IPS-15b (cell line): ENCODE data around the gene TRAPPC1.

Experiments used
- H3K27me3 ChIP-seq: one replicate; pipeline ENCODE4 v1.6.1; 2013; ENCODE audit warnings: low read length; ENCODE audit not compliant: control insufficient read depth, insufficient read depth
- H3K36me3 ChIP-seq: one replicate; pipeline ENCODE4 v1.6.1; 2013; ENCODE audit warnings: low read length; ENCODE audit not compliant: control insufficient read depth, insufficient read depth
- H3K4me1 ChIP-seq: one replicate; pipeline ENCODE4 v1.6.1; 2013; ENCODE audit warnings: mild to moderate bottlenecking, low read length; ENCODE audit not compliant: control insufficient read depth, insufficient read depth
- H3K4me3 ChIP-seq: one replicate; pipeline ENCODE4 v1.5.1; 2013; ENCODE audit warnings: low read depth, low read length
- H3K9ac ChIP-seq: one replicate; pipeline ENCODE4 v1.6.1; 2013; ENCODE audit warnings: low read depth, mild to moderate bottlenecking, low read length
- H3K9me3 ChIP-seq: one replicate; pipeline ENCODE4 v1.6.1; 2013; ENCODE audit warnings: mild to moderate bottlenecking, low read length; ENCODE audit not compliant: control insufficient read depth, insufficient read depth

The TRAPPC1 gene

GRCh38 chr17:7932949-7933348, 1.2 kb upstream of the TRAPPC1 start:
- Histone ChIP-seq H3K36me3 (peaks cover 4% of the 10 kb centered on the region), H3K27me3 (peaks cover 31% of the 10 kb centered on the region), H3K9ac (peak overlapping the region; percentile 65), H3K4me3 (peak overlapping the region; percentile 99), H3K9me3 (no peaks in the 10 kb centered on the region), H3K4me1 (peaks cover 2% of the 10 kb centered on the region)

- H3K27me3 ChIP-seq = peaks cover 36% of the 10 kb centered on the region
- H3K9ac ChIP-seq = peak overlapping the region; percentile 65
- peak overlapping the region; percentile 99 for H3K4me3 ChIP-seq
- peaks cover 4% of the 10 kb centered on the region for H3K36me3 ChIP-seq
- H3K9me3 ChIP-seq = no peaks in the 10 kb centered on the region
- peaks cover 2% of the 10 kb centered on the region for H3K4me1 ChIP-seq
Observed at GRCh38 chr17:7932483-7932891, 741 bp upstream of the TRAPPC1 start.

- Histone ChIP-seq H3K9me3 (no peaks in the 10 kb centered on the region), H3K36me3 (peaks cover 3% of the 10 kb centered on the region), H3K4me1 (peaks cover 2% of the 10 kb centered on the region), H3K27me3 (peaks cover 50% of the 10 kb centered on the region), H3K4me3 (peak overlapping the region; percentile 99), H3K9ac (peak overlapping the region; percentile 24)
Observed at GRCh38 chr17:7930841-7931631, 710 bp downstream of the TRAPPC1 start.

GRCh38 chr17:7929158-7930023, 2.4 kb downstream of the TRAPPC1 start, which contains the start of gene KCNAB3:
TSS of gene KCNAB3 (minus strand) at chr17:7929856. CDS start at chr17:7929435, 421 bp downstream.
- peaks cover 65% of the 10 kb centered on the region for H3K27me3 ChIP-seq
- H3K4me3 ChIP-seq = peak within 1 kb of the TSS; percentile 62
- no peaks in the 10 kb centered on the region for H3K36me3 ChIP-seq
- no peaks in the 10 kb centered on the region for H3K9me3 ChIP-seq
- peaks cover 2% of the 10 kb centered on the region for H3K4me1 ChIP-seq
- H3K9ac ChIP-seq = no peak within 1 kb of the TSS

GRCh38 chr17:7927596-7927995, 4.2 kb downstream of the TRAPPC1 start:
- no peak overlapping the region for H3K9ac ChIP-seq
- H3K4me3 ChIP-seq = no peak overlapping the region
- H3K27me3 ChIP-seq = peaks cover 73% of the 10 kb centered on the region
- H3K4me1 ChIP-seq = peaks cover 2% of the 10 kb centered on the region
- H3K36me3 ChIP-seq = no peaks in the 10 kb centered on the region
- no peaks in the 10 kb centered on the region for H3K9me3 ChIP-seq

DNA sequence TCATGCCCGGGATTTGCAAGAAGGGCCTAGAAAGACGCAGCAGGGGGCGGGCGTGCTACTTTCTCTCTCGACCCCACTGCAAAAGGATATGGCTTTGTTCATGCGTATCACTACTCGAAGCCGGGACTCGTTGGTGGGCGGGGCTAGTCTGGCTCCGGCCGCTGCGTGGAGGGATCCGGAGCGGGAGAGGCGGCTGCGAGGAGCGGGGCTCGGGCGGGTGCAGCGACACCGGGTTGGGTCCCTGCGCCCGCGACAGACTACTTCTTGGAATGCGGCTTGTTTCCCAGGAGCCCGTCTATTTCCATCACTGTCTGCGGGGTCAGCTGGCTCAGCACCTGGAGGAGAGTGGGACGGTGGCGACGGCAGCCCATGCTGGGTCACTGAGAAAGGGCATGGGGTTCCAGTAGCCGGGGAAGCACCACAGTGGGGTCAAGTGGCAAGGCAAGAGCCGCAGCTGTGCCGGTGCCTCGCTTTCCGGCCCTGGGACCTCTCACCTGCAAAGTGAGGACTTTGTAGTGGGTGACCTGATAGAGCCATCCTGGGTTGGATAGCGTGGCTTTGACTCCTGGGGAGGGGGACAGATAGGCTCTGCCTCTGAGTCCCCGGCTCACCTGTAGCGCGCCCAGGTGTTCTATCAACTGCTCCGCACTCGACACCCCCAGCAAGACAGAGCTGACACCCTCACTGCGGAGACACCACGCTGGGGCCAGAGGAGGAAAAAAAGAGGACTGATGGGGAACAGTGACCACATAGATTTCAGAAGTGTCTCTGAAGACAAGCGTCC, 8.7 kb downstream of the TRAPPC1 start:
- H3K36me3 ChIP-seq = no peaks in the 10 kb centered on the region
- no peak overlapping the region for H3K9ac ChIP-seq
- peak overlapping the region; percentile 39 for H3K4me3 ChIP-seq
- no peaks in the 10 kb centered on the region for H3K9me3 ChIP-seq
- peaks cover 85% of the 10 kb centered on the region for H3K27me3 ChIP-seq
- H3K4me1 ChIP-seq = peaks cover 7% of the 10 kb centered on the region

GRCh38 chr17:7922269-7922844, 9.4 kb downstream of the TRAPPC1 start:
- no peak overlapping the region for H3K9ac ChIP-seq

DNA sequence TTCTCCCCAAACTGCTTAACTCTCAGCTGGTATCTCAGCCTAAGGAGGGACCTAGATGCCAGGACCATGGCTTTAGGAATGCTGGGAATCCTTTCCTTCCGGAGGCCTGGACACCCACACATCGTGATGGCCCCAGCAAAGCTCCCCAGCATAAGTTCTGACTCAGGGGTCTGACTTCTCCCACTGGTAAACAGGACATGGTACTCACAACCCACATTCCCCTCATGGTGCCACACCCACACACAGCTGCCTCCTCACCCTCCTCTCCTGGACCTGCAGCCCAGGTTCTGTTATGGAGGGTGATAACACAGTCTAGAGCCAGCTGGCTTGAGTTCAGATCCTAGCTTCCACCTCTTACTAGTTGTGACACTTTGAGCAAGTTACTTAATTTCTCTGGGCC, 14.9 kb downstream of the TRAPPC1 start:
- H3K9ac ChIP-seq = no peak overlapping the region
- no peaks in the 10 kb centered on the region for H3K9me3 ChIP-seq
- H3K36me3 ChIP-seq = no peaks in the 10 kb centered on the region
- peaks cover 48% of the 10 kb centered on the region for H3K27me3 ChIP-seq
- peak overlapping the region; percentile 49 for H3K4me3 ChIP-seq
- H3K4me1 ChIP-seq = no peaks in the 10 kb centered on the region

More at GRCh38 chr17:7922269-7922844, 9.4 kb downstream of the TRAPPC1 start:
- peak overlapping the region; percentile 39 for H3K4me3 ChIP-seq
- H3K36me3 ChIP-seq = no peaks in the 10 kb centered on the region
- peaks cover 7% of the 10 kb centered on the region for H3K4me1 ChIP-seq
- no peaks in the 10 kb centered on the region for H3K9me3 ChIP-seq
- peaks cover 78% of the 10 kb centered on the region for H3K27me3 ChIP-seq

DNA sequence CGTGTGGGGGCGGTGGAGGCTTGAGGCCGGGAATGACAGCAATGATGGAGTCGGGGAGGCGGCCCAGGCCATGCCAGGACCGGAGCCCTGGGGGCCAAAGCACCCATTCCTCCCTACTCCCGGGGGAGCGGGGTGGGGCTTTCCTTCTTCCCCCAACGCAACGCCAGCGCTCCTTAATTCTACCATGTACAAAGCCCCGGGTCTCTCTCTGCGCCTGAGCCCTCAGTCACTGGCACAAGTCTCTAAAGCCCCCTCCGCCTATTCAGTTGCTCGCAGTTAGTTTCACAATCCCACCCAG, 15.4 kb downstream of the TRAPPC1 start:
- Histone ChIP-seq H3K4me1 (no peaks in the 10 kb centered on the region), H3K4me3 (peak overlapping the region; percentile 49), H3K27me3 (peaks cover 44% of the 10 kb centered on the region), H3K36me3 (no peaks in the 10 kb centered on the region), H3K9me3 (no peaks in the 10 kb centered on the region), H3K9ac (no peak overlapping the region)

GRCh38 chr17:7915611-7916384, 15.9 kb downstream of the TRAPPC1 start, which contains the start of gene RNF227:
TSS of gene RNF227 (minus strand) at chr17:7916289. CDS start at chr17:7916195, 94 bp downstream.
- no peak within 1 kb of the TSS for H3K9ac ChIP-seq

More at GRCh38 chr17:7915611-7916384, 15.9 kb downstream of the TRAPPC1 start, which contains the start of gene RNF227:
- Histone ChIP-seq H3K4me3 (peak within 1 kb of the TSS; percentile 49), H3K9me3 (no peaks in the 10 kb centered on the region), H3K27me3 (peaks cover 38% of the 10 kb centered on the region), H3K4me1 (no peaks in the 10 kb centered on the region), H3K36me3 (no peaks in the 10 kb centered on the region)
